Panc1 (cell line): ENCODE results near the gene CTNNA1. TPM values are rescaled to one million over a fixed set of nuclear protein-coding genes. Genes with fewer than 3 reads are reported as not detected.

ENCODE experiments used
- ATAC-seq: fragments of 200-7000 bp; cut with Tn5 transposase; 2 replicates; pipeline ENCODE4 v1.9.1; 2020; ENCODE audit warnings: mild to moderate bottlenecking, moderate library complexity
- BruUV-seq: library from RNA; stranded (reverse); fragments of 400-500 nt; replicated peaks from 2 replicates; lab custom pipeline; 2021; lab: Mats Ljungman, UMichigan
- CTCF ChIA-PET: fragments of 300-600 bp; sonication (Branson Sonifier 250); formaldehyde crosslinking; loops from one replicate; lab custom pipeline; 2022; ENCODE audit warnings: antibody characterized with exemption; lab: Charles Lee
- POLR2A ChIA-PET: fragments of 300-600 bp; sonication (Branson Sonifier 250); formaldehyde crosslinking; loops from one replicate; lab custom pipeline; 2022; ENCODE audit warnings: antibody characterized with exemption; lab: Charles Lee
- DNase-seq: peaks from one replicate; pipeline ENCODE4 v3.0.0-alpha.2; 2010; ENCODE audit warnings: low read depth, low spot score
- H3K27ac ChIP-seq: 2 replicates; pipeline ENCODE4 v1.5.1; 2011; ENCODE audit warnings: mild to moderate bottlenecking, low read length, inconsistent platforms
- H3K27me3 ChIP-seq: fragments of 200-500 bp; sonication (Bioruptor generic); 2 replicates; pipeline ENCODE4 v1.6.0; 2014; ENCODE audit warnings: low read length, inconsistent platforms; ENCODE audit not compliant: control insufficient read depth, insufficient read depth
- H3K36me3 ChIP-seq: fragments of 200-500 bp; sonication (Bioruptor generic); 2 replicates; pipeline ENCODE4 v1.5.1; 2014; ENCODE audit warnings: inconsistent platforms, mild to moderate bottlenecking, low read length, moderate library complexity; ENCODE audit not compliant: control insufficient read depth, insufficient read depth
- H3K4me1 ChIP-seq: 2 replicates; pipeline ENCODE4 v1.5.1; 2011; ENCODE audit warnings: inconsistent platforms, mild to moderate bottlenecking, low read length, moderate library complexity; ENCODE audit not compliant: control insufficient read depth, insufficient read depth
- H3K4me3 ChIP-seq, 2 experiments: 2 replicates each; pipeline ENCODE4 v1.5.1; 2011 to 2012; ENCODE audit warnings: low read depth in 2 of 2, low read length in 2 of 2, mild to moderate bottlenecking in 2 of 2, inconsistent platforms in 1 of 2, moderate library complexity in 1 of 2
- H3K9me3 ChIP-seq: fragments of 200-500 bp; sonication (Bioruptor generic); 2 replicates; pipeline ENCODE4 v1.5.1; 2014; ENCODE audit warnings: low read depth, mild to moderate bottlenecking, inconsistent platforms, low read length, moderate library complexity; ENCODE audit not compliant: control insufficient read depth, insufficient read depth
- CTCF ChIP-seq: fragments of 450-650 bp; IDR thresholded peaks from 2 replicates; pipeline ENCODE4 v1.5.1; 2017; ENCODE audit warnings: mild to moderate bottlenecking
- POLR2AphosphoS5 ChIP-seq: IDR thresholded peaks from 2 replicates; pipeline ENCODE4 v1.6.1; 2012; ENCODE audit warnings: mild to moderate bottlenecking, low read depth, low read length, moderate library complexity
- REST ChIP-seq, 2 experiments: IDR thresholded peaks; 2 replicates each; pipeline ENCODE4 v1.6.1; 2011 to 2012; ENCODE audit warnings: low read depth in 2 of 2, control low read depth in 1 of 2, low read length in 1 of 2, mild to moderate bottlenecking in 1 of 2, moderate library complexity in 1 of 2; ENCODE audit not compliant: insufficient read depth in 1 of 2
- SIN3A ChIP-seq: IDR thresholded peaks from 2 replicates; pipeline ENCODE4 v1.6.1; 2012; ENCODE audit warnings: low read depth, mild to moderate bottlenecking, low read length, moderate library complexity, borderline replicate concordance; ENCODE audit not compliant: insufficient read depth
- TCF7L2 ChIP-seq: IDR thresholded peaks from 2 replicates; pipeline ENCODE4 v1.6.1; 2011; ENCODE audit warnings: mild to moderate bottlenecking, low read depth, low read length, inconsistent platforms
- in situ Hi-C: cut with HindIII; loops from 2 replicates; pipeline ENCODE4 v1.10.0; 2016; ENCODE audit warnings: low sequenced_read_pairs, low pct_unique_long_range_greater_than_20kb
- intact Hi-C: fragments of 100-400 bp; cut with micrococcal nuclease; formaldehyde crosslinking; loops from one replicate; pipeline ENCODE4 v1.10.0; 2022; ENCODE audit not compliant: unreplicated experiment
- total RNA-seq: library from RNA; stranded (reverse); gene quantifications from one replicate; pipeline ENCODE4 v1.2.1, GENCODE V29; 2021; ENCODE audit not compliant: unreplicated experiment

CTNNA1 gene
- total RNA-seq, 1 experiment from 2014 or later, result 298 TPM

- CTCF ChIA-PET, result interaction anchor here (0.8 kb wide), 1 partner anchor 293 kb away, joined by 3 read pairs; no protein-coding TSS in a partner anchor
- in situ Hi-C loops, result no loop called here
Measured at GRCh38 chr5:138889994-138890393, 136.8 kb downstream of the CTNNA1 start.

GRCh38 chr5:138890644-138891043 lies 137.4 kb downstream of the CTNNA1 start:
- H3K36me3 ChIP-seq, result peaks cover 7% of the 10 kb centered on the region; the same call in 1 of the 2 replicates
- CTCF ChIA-PET, result interaction anchor here (0.8 kb wide), 1 partner anchor 292 kb away, joined by 3 read pairs; no protein-coding TSS in a partner anchor
- in situ Hi-C loops, result no loop called here

More at GRCh38 chr5:138889994-138890393, 136.8 kb downstream of the CTNNA1 start:
- no peaks in the 10 kb centered on the region for H3K27me3 ChIP-seq
- POLR2A ChIA-PET, result no interaction called here
- intact Hi-C loops, result no loop called here
- peaks cover 7% of the 10 kb centered on the region; the same call in 1 of the 2 replicates for H3K36me3 ChIP-seq
- no peak for DNase-seq
- no TSS peak for BruUV-seq
- no peak overlapping the region for H3K4me3 ChIP-seq
- H3K9me3 ChIP-seq, result no peaks in the 10 kb centered on the region
- no peaks in the 10 kb centered on the region for H3K4me1 ChIP-seq
- no peak overlapping the region for H3K27ac ChIP-seq
- TF ChIP-seq REST (IDR thresholded peaks at IDR 0.05; ENCODE audit: insufficient read depth in 1 of 2, low read depth in 2 of 2, low read length in 1 of 2) (no peak), TCF7L2 (no peak), CTCF (no peak), SIN3A (no peak), POLR2AphosphoS5 (no peak)
- no peak for ATAC-seq

GRCh38 chr5:138895918-138896317 lies 142.7 kb downstream of the CTNNA1 start:
- H3K36me3 ChIP-seq, result no peaks in the 10 kb centered on the region
- in situ Hi-C loops, result no loop called here
- no peak for DNase-seq
- no peak for ATAC-seq
- H3K4me1 ChIP-seq, result no peaks in the 10 kb centered on the region
- H3K27ac ChIP-seq, result no peak overlapping the region
- no peaks in the 10 kb centered on the region for H3K9me3 ChIP-seq
- TF ChIP-seq TCF7L2, result no peak
- no peak for TF ChIP-seq CTCF
- TF ChIP-seq REST (IDR thresholded peaks at IDR 0.05; ENCODE audit: insufficient read depth in 1 of 2, low read depth in 2 of 2, low read length in 1 of 2), result no peak
- ChIA-PET CTCF (no interaction called here), POLR2A (interaction anchor here (0.6 kb wide), 1 partner anchor 28 kb away, joined by 5 read pairs; no protein-coding TSS in a partner anchor)
- no peak overlapping the region for H3K4me3 ChIP-seq
- BruUV-seq, result no TSS peak
- intact Hi-C loops, result no loop called here
- H3K27me3 ChIP-seq, result no peaks in the 10 kb centered on the region

More at GRCh38 chr5:138890644-138891043, 137.4 kb downstream of the CTNNA1 start:
- no peak overlapping the region for H3K27ac ChIP-seq
- ATAC-seq (no peak), DNase-seq (no peak)
- H3K9me3 ChIP-seq, result no peaks in the 10 kb centered on the region
- intact Hi-C loops, result no loop called here
- BruUV-seq, result no TSS peak
- H3K4me3 ChIP-seq, result no peak overlapping the region
- TF ChIP-seq TCF7L2 (no peak), SIN3A (no peak)
- no peaks in the 10 kb centered on the region for H3K4me1 ChIP-seq
- POLR2A ChIA-PET, result no interaction called here
- H3K27me3 ChIP-seq, result no peaks in the 10 kb centered on the region
